Measurements from ENCODE around the gene SBSN.
"Not testable (repeated sequence)": the region's sequence is repeated elsewhere in the genome, so short reads cannot be mapped to it uniquely, and the experiment has no call there.

The SBSN gene

GRCh38 chr19:35474594-35474993, 53.5 kb downstream of the SBSN start:
- in situ Hi-C loops (cut with MboI; ENCODE audit: low sequenced_read_pairs): not testable (repeated sequence)

GRCh38 chr19:35474104-35474503, 54.0 kb downstream of the SBSN start:
- in situ Hi-C loops (cut with MboI; ENCODE audit: low sequenced_read_pairs): no loop called here

Measured in HL-60/S4 treated with phorbol 12-myristate 13-acetate at 8.2 ng/mL for 4 days and 3 days (cell line).